Fibroblast of lung (primary cell): Measurements from ENCODE around the gene BRME1.

Experiments used
- CTCF ChIP-seq, 2 donors: IDR thresholded peaks in 1 of 2; conservative IDR thresholded peaks in 1 of 2; 1 replicate in 1 of 2; 2 replicates in 1 of 2; pipeline ENCODE4 v1.5.1; 2011 to 2012; ENCODE audit warnings: low read length in 2 of 2, control low read depth in 1 of 2, inconsistent platforms in 1 of 2, low read depth in 1 of 2, mild to moderate bottlenecking in 1 of 2
- EZH2 ChIP-seq: IDR thresholded peaks from 2 replicates; pipeline ENCODE4 v1.5.1; 2012; ENCODE audit warnings: low read length, control low read depth, mild to moderate bottlenecking; ENCODE audit errors: missing control alignments

- TF ChIP-seq CTCF (conservative IDR thresholded peaks at IDR 0.05 in 1 of 2, IDR thresholded peaks at IDR 0.05 in 1 of 2; ENCODE audit: low read depth in 1 of 2, low read length in 2 of 2) (no peak), EZH2 (no peak)
These were observed 55.7 kb downstream of the BRME1 start for GRCh38 chr19:13849991-13850909.
